Thoracic aorta (tissue), 2 donors: ENCODE measurements around the gene CRTC3. TPM values are rescaled to one million over a fixed set of nuclear protein-coding genes. Genes with fewer than 3 reads are reported as not detected.

ENCODE experiments used
- ATAC-seq: fragments of 150-250 bp; one replicate; pipeline ENCODE4 v1.8.0; 2017; ENCODE audit warnings: low read depth; ENCODE audit not compliant: insufficient number of reproducible peaks, low FRiP score
- DNase-seq: peaks from one replicate; pipeline ENCODE4 v3.0.0-alpha.2; 2020; ENCODE audit warnings: low spot score
- H3K27ac ChIP-seq, 2 donors: fragments of 200-600 bp; sonication (generic); 1 replicate in 1 of 2; 2 replicates in 1 of 2; pipeline ENCODE4 v1.5.1; 2016; ENCODE audit warnings: mild to moderate bottlenecking in 2 of 2, moderate library complexity in 2 of 2
- H3K27me3 ChIP-seq: fragments of 200-600 bp; sonication (generic); replicated peaks from 2 replicates; pipeline ENCODE4 v1.6.0; 2016; ENCODE audit warnings: mild to moderate bottlenecking; ENCODE audit not compliant: insufficient read depth
- H3K36me3 ChIP-seq: fragments of 200-600 bp; sonication (generic); one replicate; pipeline ENCODE4 v1.5.1; 2016
- H3K4me1 ChIP-seq, 2 donors: fragments of 200-600 bp; sonication (generic); 1 replicate in 1 of 2; 2 replicates in 1 of 2; pipeline versions ENCODE4 v1.5.1 to v1.6.0; 2016; ENCODE audit warnings: low read depth in 2 of 2, mild to moderate bottlenecking in 1 of 2; ENCODE audit not compliant: control insufficient read depth in 1 of 2
- H3K4me3 ChIP-seq: fragments of 200-600 bp; sonication (generic); 2 replicates; pipeline ENCODE4 v1.5.1; 2016; ENCODE audit warnings: mild to moderate bottlenecking
- H3K9me3 ChIP-seq: fragments of 200-600 bp; sonication (generic); 2 replicates; pipeline ENCODE4 v1.5.1; 2016
- CTCF ChIP-seq: fragments of 200-600 bp; sonication (generic); IDR thresholded peaks from one replicate; pipeline ENCODE4 v1.5.1; 2019; ENCODE audit warnings: antibody characterized with exemption
- total RNA-seq, 2 donors: library from RNA; depleted of rRNA; stranded (reverse); fragments of >200 nt; gene quantifications; one replicate each; pipeline versions ENCODE4 v1.1.0 to v1.2.3, GENCODE V29; 2016

CRTC3 gene
- total RNA-seq, 2 donors from 2014 or later, result 73.2 to 89.8 TPM

- TF ChIP-seq CTCF, result no peak
- no peak for DNase-seq
- ATAC-seq, result no peak
- H3K9me3 ChIP-seq, result no peaks in the 10 kb centered on the region
- H3K27me3 ChIP-seq, result no peaks in the 10 kb centered on the region
- peaks cover 43% of the 10 kb centered on the region for H3K36me3 ChIP-seq
- no peaks in the 10 kb centered on the region for H3K4me1 ChIP-seq
- H3K27ac ChIP-seq, result no peak overlapping the region
- H3K4me3 ChIP-seq, result no peak overlapping the region
Measured at GRCh38 chr15:90619468-90619867, 89.7 kb downstream of the CRTC3 start.

GRCh38 chr15:90619939-90620338 is 90.2 kb downstream of the CRTC3 start:
- DNase-seq (no peak), ATAC-seq (no peak)
- Histone ChIP-seq H3K4me3 (no peak overlapping the region), H3K9me3 (no peaks in the 10 kb centered on the region), H3K27ac (no peak overlapping the region), H3K27me3 (no peaks in the 10 kb centered on the region), H3K4me1 (no peaks in the 10 kb centered on the region), H3K36me3 (peaks cover 47% of the 10 kb centered on the region)
- no peak for TF ChIP-seq CTCF

- Histone ChIP-seq H3K9me3 (no peaks in the 10 kb centered on the region), H3K36me3 (peaks cover 44% of the 10 kb centered on the region), H3K4me3 (no peak overlapping the region), H3K27ac (no peak overlapping the region), H3K4me1 (no peaks in the 10 kb centered on the region), H3K27me3 (no peaks in the 10 kb centered on the region)
- DNase-seq (no peak), ATAC-seq (no peak)
- TF ChIP-seq CTCF, result no peak
Measured at GRCh38 chr15:90620379-90621067, 90.8 kb downstream of the CRTC3 start.

GRCh38 chr15:90623854-90624253 is 94.1 kb downstream of the CRTC3 start:
- no peak overlapping the region for H3K27ac ChIP-seq
- no peaks in the 10 kb centered on the region for H3K4me1 ChIP-seq
- ATAC-seq (no peak), DNase-seq (no peak)
- no peaks in the 10 kb centered on the region for H3K9me3 ChIP-seq
- no peak for TF ChIP-seq CTCF
- no peaks in the 10 kb centered on the region for H3K27me3 ChIP-seq
- H3K4me3 ChIP-seq, result no peak overlapping the region
- peaks cover 53% of the 10 kb centered on the region for H3K36me3 ChIP-seq

- Histone ChIP-seq H3K9me3 (no peaks in the 10 kb centered on the region), H3K27me3 (no peaks in the 10 kb centered on the region), H3K4me3 (no peak overlapping the region), H3K4me1 (no peaks in the 10 kb centered on the region), H3K27ac (no peak overlapping the region), H3K36me3 (peaks cover 55% of the 10 kb centered on the region)
- no peak for TF ChIP-seq CTCF
- ATAC-seq (no peak), DNase-seq (no peak)
Measured at GRCh38 chr15:90624278-90624981, 94.7 kb downstream of the CRTC3 start.
